Astrocyte of the hippocampus (primary cell): ENCODE data around the gene IL17REL.

ENCODE experiments used
- DNase-seq: peaks from one replicate; pipeline ENCODE4 v3.0.0; 2011; ENCODE audit warnings: low read depth, low spot score

The IL17REL gene

GRCh38 chr22:49968313-49968830, 44.2 kb downstream of the IL17REL start:
- DNase-seq, result peak; percentile 2

- DNase-seq, result peak; percentile 22
Measured at GRCh38 chr22:49967706-49968208, 44.8 kb downstream of the IL17REL start.

GRCh38 chr22:49966774-49967705, 45.5 kb downstream of the IL17REL start:
- peak; percentile 27 for DNase-seq

GRCh38 chr22:49966041-49966773, 46.4 kb downstream of the IL17REL start:
- DNase-seq, result no peak

GRCh38 chr22:49965091-49966040, 47.2 kb downstream of the IL17REL start:
- DNase-seq, result no peak

- DNase-seq, result no peak
Measured at GRCh38 chr22:49964136-49965090, 48.2 kb downstream of the IL17REL start.

GRCh38 chr22:49963647-49964026, 48.9 kb downstream of the IL17REL start:
- DNase-seq, result no peak

GRCh38 chr22:49962751-49963646, 49.6 kb downstream of the IL17REL start:
- DNase-seq, result no peak

- DNase-seq, result peak; percentile 94
Measured at GRCh38 chr22:49962012-49962750, 50.4 kb downstream of the IL17REL start.

GRCh38 chr22:49961601-49962011, 51.0 kb downstream of the IL17REL start:
- DNase-seq, result peak; percentile 72

GRCh38 chr22:49961005-49961600, 51.5 kb downstream of the IL17REL start:
- DNase-seq, result no peak

GRCh38 chr22:49960159-49961004, 52.2 kb downstream of the IL17REL start, which contains the start of gene PIM3:
TSS of gene PIM3 (plus strand) at chr22:49960772. CDS start at chr22:49960948, 176 bp downstream.
- peak; percentile 98 for DNase-seq

GRCh38 chr22:49959782-49960158, 52.8 kb downstream of the IL17REL start:
- DNase-seq, result peak; percentile 49

GRCh38 chr22:49958931-49959781, 53.4 kb downstream of the IL17REL start:
- no peak for DNase-seq

- DNase-seq, result no peak
Measured at GRCh38 chr22:49958366-49958921, 54.1 kb downstream of the IL17REL start.
